Astrocyte (in vitro differentiated cells and primary cell): ENCODE results near the gene TRPV2. TPM values are rescaled to one million over a fixed set of nuclear protein-coding genes. Genes with fewer than 3 reads are reported as not detected.

Source experiments
- DNase-seq: peaks from one replicate; pipeline ENCODE4 v3.0.0-alpha.2; 2010; ENCODE audit warnings: low read depth
- FAIRE-seq: peaks from 2 replicates; lab custom pipeline; 2011; peaks lifted over from hg19 to GRCh38; lab: Jason Lieb, UNC
- H2AFZ ChIP-seq: 2 replicates; pipeline ENCODE4 v1.6.0; 2012; ENCODE audit warnings: low read depth, low read length, inconsistent platforms
- H3K27ac ChIP-seq: 2 replicates; pipeline ENCODE4 v1.5.1; 2011; ENCODE audit warnings: low read depth, low read length, inconsistent platforms
- H3K27me3 ChIP-seq: 2 replicates; pipeline ENCODE4 v1.6.0; 2011; ENCODE audit warnings: low read length, inconsistent platforms; ENCODE audit not compliant: insufficient read depth
- H3K36me3 ChIP-seq: 2 replicates; pipeline ENCODE4 v1.5.1; 2011; ENCODE audit warnings: low read length, inconsistent platforms; ENCODE audit not compliant: insufficient read depth
- H3K4me1 ChIP-seq: 2 replicates; pipeline ENCODE4 v1.5.1; 2011; ENCODE audit warnings: low read length, inconsistent platforms; ENCODE audit not compliant: insufficient read depth
- H3K4me2 ChIP-seq: 2 replicates; pipeline ENCODE4 v1.6.0; 2012; ENCODE audit warnings: low read length, inconsistent platforms
- H3K4me3 ChIP-seq: 2 replicates; pipeline ENCODE4 v1.5.1; 2011; ENCODE audit warnings: low read depth, mild to moderate bottlenecking, low read length, inconsistent platforms; ENCODE audit not compliant: insufficient read depth
- H3K79me2 ChIP-seq: 2 replicates; pipeline ENCODE4 v1.6.0; 2012; ENCODE audit warnings: mild to moderate bottlenecking, low read length, inconsistent platforms; ENCODE audit not compliant: insufficient read depth
- H3K9ac ChIP-seq: 2 replicates; pipeline ENCODE4 v1.6.0; 2012; ENCODE audit warnings: mild to moderate bottlenecking, low read length, inconsistent platforms
- H3K9me3 ChIP-seq: 2 replicates; pipeline ENCODE4 v1.5.1; 2012; ENCODE audit warnings: low read depth, mild to moderate bottlenecking, low read length, inconsistent platforms; ENCODE audit not compliant: insufficient read depth
- H4K20me1 ChIP-seq: 2 replicates; pipeline ENCODE4 v1.6.0; 2012; ENCODE audit warnings: low read length, inconsistent platforms; ENCODE audit not compliant: insufficient read depth
- H3K27ac Mint-ChIP-seq: one replicate; pipeline ENCODE4 v1.8.0; 2021; ENCODE audit warnings: mild to moderate bottlenecking, mixed read lengths; ENCODE audit not compliant: unreplicated experiment
- H3K27me3 Mint-ChIP-seq: one replicate; pipeline ENCODE4 v1.8.0; 2021; ENCODE audit warnings: low read depth, mixed read lengths; ENCODE audit not compliant: unreplicated experiment
- H3K36me3 Mint-ChIP-seq: one replicate; pipeline ENCODE4 v1.8.0; 2021; ENCODE audit warnings: low read depth, mixed read lengths; ENCODE audit not compliant: unreplicated experiment
- H3K4me1 Mint-ChIP-seq: one replicate; pipeline ENCODE4 v1.8.0; 2021; ENCODE audit warnings: low read depth, mixed read lengths; ENCODE audit not compliant: unreplicated experiment
- H3K4me3 Mint-ChIP-seq: one replicate; pipeline ENCODE4 v1.8.0; 2021; ENCODE audit warnings: mild to moderate bottlenecking, moderate library complexity, mixed read lengths; ENCODE audit not compliant: unreplicated experiment
- H3K9me3 Mint-ChIP-seq: one replicate; pipeline ENCODE4 v1.8.0; 2021; ENCODE audit warnings: mild to moderate bottlenecking, mixed read lengths; ENCODE audit not compliant: unreplicated experiment
- CTCF ChIP-seq: IDR thresholded peaks from 2 replicates; pipeline ENCODE4 v1.5.1; 2011; ENCODE audit warnings: low read depth, mild to moderate bottlenecking, inconsistent platforms, low read length, moderate library complexity; ENCODE audit not compliant: insufficient read depth
- EZH2 ChIP-seq: IDR thresholded peaks from 2 replicates; pipeline ENCODE4 v1.6.1; 2012; ENCODE audit warnings: mild to moderate bottlenecking, low read length, inconsistent platforms; ENCODE audit not compliant: insufficient read depth
- total RNA-seq: library from RNA; stranded (reverse); gene quantifications from 2 replicates; pipeline ENCODE4 v1.2.1, GENCODE V29; 2021

TRPV2 gene
- total RNA-seq, 1 donor from 2014 or later: 0.86 TPM

- H3K27ac ChIP-seq: no peak overlapping the region
These were observed 36.6 kb upstream of the TRPV2 start for GRCh38 chr17:16378636-16379282.

GRCh38 chr17:16379654-16380053, 35.7 kb upstream of the TRPV2 start:
- H3K27ac Mint-ChIP-seq: no peak overlapping the region
- Histone ChIP-seq H3K4me3 (no peak overlapping the region), H3K4me1 (peaks cover 17% of the 10 kb centered on the region), H3K27me3 (no peaks in the 10 kb centered on the region), H2AFZ (no peak overlapping the region), H3K9me3 (no peaks in the 10 kb centered on the region), H3K79me2 (peaks cover 36% of the 10 kb centered on the region), H3K4me2 (no peak overlapping the region), H4K20me1 (peaks cover 37% of the 10 kb centered on the region), H3K27ac (no peak overlapping the region), H3K9ac (no peak overlapping the region), H3K36me3 (peaks cover 11% of the 10 kb centered on the region)
- no peaks in the 10 kb centered on the region for H3K27me3 Mint-ChIP-seq
- no peak for FAIRE-seq
- peaks cover 19% of the 10 kb centered on the region for H3K36me3 Mint-ChIP-seq
- TF ChIP-seq CTCF (no peak), EZH2 (no peak)
- no peak for DNase-seq
- H3K4me3 Mint-ChIP-seq: no peak overlapping the region
- H3K4me1 Mint-ChIP-seq: peaks cover 21% of the 10 kb centered on the region
- H3K9me3 Mint-ChIP-seq: peaks cover 5% of the 10 kb centered on the region

More at GRCh38 chr17:16378636-16379282, 36.6 kb upstream of the TRPV2 start:
- Histone ChIP-seq H3K9me3 (no peaks in the 10 kb centered on the region), H3K4me2 (no peak overlapping the region), H3K36me3 (peaks cover 11% of the 10 kb centered on the region), H4K20me1 (peaks cover 28% of the 10 kb centered on the region), H3K27me3 (no peaks in the 10 kb centered on the region), H3K9ac (no peak overlapping the region), H3K79me2 (peaks cover 29% of the 10 kb centered on the region), H3K4me3 (no peak overlapping the region), H3K4me1 (peaks cover 13% of the 10 kb centered on the region), H2AFZ (no peak overlapping the region)
- H3K4me3 Mint-ChIP-seq: no peak overlapping the region
- DNase-seq: no peak
- H3K27ac Mint-ChIP-seq: no peak overlapping the region
- H3K27me3 Mint-ChIP-seq: no peaks in the 10 kb centered on the region
- peaks cover 5% of the 10 kb centered on the region for H3K9me3 Mint-ChIP-seq
- TF ChIP-seq CTCF (no peak), EZH2 (no peak)
- FAIRE-seq: no peak
- H3K36me3 Mint-ChIP-seq: peaks cover 18% of the 10 kb centered on the region
- H3K4me1 Mint-ChIP-seq: peaks cover 13% of the 10 kb centered on the region
